Ishikawa (cell line): ENCODE data around the gene ZFP92.

Source experiments
- CEBPB ChIP-seq: IDR thresholded peaks from 2 replicates; pipeline ENCODE4 v1.6.1; 2012
- CREB1 ChIP-seq: IDR thresholded peaks from 2 replicates; pipeline ENCODE4 v1.6.1; 2012; ENCODE audit warnings: low read depth
- EGR1 ChIP-seq: IDR thresholded peaks from 2 replicates; pipeline ENCODE4 v1.6.1; 2012
- EP300 ChIP-seq: IDR thresholded peaks from 2 replicates; pipeline ENCODE4 v1.6.1; 2012; ENCODE audit warnings: borderline replicate concordance
- FOXM1 ChIP-seq: IDR thresholded peaks from 2 replicates; pipeline ENCODE4 v1.6.1; 2012; ENCODE audit warnings: low read depth, borderline replicate concordance
- MAX ChIP-seq: IDR thresholded peaks from 2 replicates; pipeline ENCODE4 v1.6.1; 2012
- NFIC ChIP-seq: IDR thresholded peaks from 2 replicates; pipeline ENCODE4 v1.6.1; 2012
- RAD21 ChIP-seq: IDR thresholded peaks from 2 replicates; pipeline ENCODE4 v1.6.1; 2012; ENCODE audit warnings: low read depth
- REST ChIP-seq: IDR thresholded peaks from 2 replicates; pipeline ENCODE4 v1.6.1; 2012; ENCODE audit warnings: low read depth, mild to moderate bottlenecking
- TAF1 ChIP-seq: IDR thresholded peaks from 2 replicates; pipeline ENCODE4 v1.6.1; 2012; ENCODE audit warnings: low read depth, mild to moderate bottlenecking
- TCF12 ChIP-seq: IDR thresholded peaks from 2 replicates; pipeline ENCODE4 v1.6.1; 2012; ENCODE audit warnings: low read depth
- TEAD4 ChIP-seq: IDR thresholded peaks from 2 replicates; pipeline ENCODE4 v1.6.1; 2012
- USF1 ChIP-seq: IDR thresholded peaks from 2 replicates; pipeline ENCODE4 v1.6.1; 2012
- YY1 ChIP-seq: IDR thresholded peaks from 2 replicates; pipeline ENCODE4 v1.6.1; 2012; ENCODE audit warnings: low read depth
- ZBTB7A ChIP-seq: IDR thresholded peaks from 2 replicates; pipeline ENCODE4 v1.6.1; 2012; ENCODE audit warnings: low read depth

ZFP92 gene

GRCh38 chrX:153396320-153397195 lies 14.7 kb upstream of the ZFP92 start:
- TF ChIP-seq NFIC = no peak
- no peak for TF ChIP-seq YY1
- TF ChIP-seq CEBPB = no peak
- TF ChIP-seq FOXM1 = no peak
- TF ChIP-seq TEAD4 = no peak
- no peak for TF ChIP-seq TAF1

- TF ChIP-seq TCF12 = no peak
- TF ChIP-seq EGR1 = no peak
- no peak for TF ChIP-seq EP300
- TF ChIP-seq MAX = no peak
- no peak for TF ChIP-seq NFIC
- no peak for TF ChIP-seq FOXM1
- no peak for TF ChIP-seq REST
- no peak for TF ChIP-seq TAF1
- TF ChIP-seq USF1 = no peak
- no peak for TF ChIP-seq YY1
- TF ChIP-seq CEBPB = no peak
- no peak for TF ChIP-seq TEAD4
- no peak for TF ChIP-seq ZBTB7A
- no peak for TF ChIP-seq RAD21
- no peak for TF ChIP-seq CREB1
Measured at GRCh38 chrX:153397256-153397960, 13.9 kb upstream of the ZFP92 start.

- TF ChIP-seq MAX (no peak), CREB1 (no peak), TCF12 (no peak), TEAD4 (no peak), FOXM1 (no peak), EP300 (no peak), USF1 (no peak), REST (no peak), YY1 (no peak), EGR1 (no peak), CEBPB (no peak)
Measured at GRCh38 chrX:153398275-153398960, 12.9 kb upstream of the ZFP92 start.

GRCh38 chrX:153400146-153401132 lies 10.8 kb upstream of the ZFP92 start:
- no peak for TF ChIP-seq TAF1
- peak; percentile 64 for TF ChIP-seq RAD21
